HFFc6 (cell line): ENCODE data around the gene WDR90. TPM values are rescaled to one million over a fixed set of nuclear protein-coding genes. Genes with fewer than 3 reads are reported as not detected.

Source experiments
- DNase-seq: peaks from one replicate; pipeline ENCODE4 v3.0.0-alpha.2; 2018
- H3K27ac Mint-ChIP-seq: 2 replicates; pipeline ENCODE4 v1.8.0; 2020; ENCODE audit warnings: mild to moderate bottlenecking, mixed read lengths
- H3K27me3 Mint-ChIP-seq: 2 replicates; pipeline ENCODE4 v1.8.0; 2021; ENCODE audit warnings: mild to moderate bottlenecking, moderate library complexity, mixed read lengths; ENCODE audit not compliant: insufficient read depth
- H3K36me3 Mint-ChIP-seq: 2 replicates; pipeline ENCODE4 v1.8.0; 2021; ENCODE audit warnings: low read depth, mixed read lengths
- H3K4me1 Mint-ChIP-seq: 2 replicates; pipeline ENCODE4 v1.8.0; 2020; ENCODE audit warnings: low read depth, mixed read lengths
- H3K4me3 Mint-ChIP-seq: 2 replicates; pipeline ENCODE4 v1.8.0; 2020; ENCODE audit warnings: mild to moderate bottlenecking, moderate library complexity, mixed read lengths
- H3K9me3 Mint-ChIP-seq: 2 replicates; pipeline ENCODE4 v1.8.0; 2020; ENCODE audit warnings: mild to moderate bottlenecking, mixed read lengths
- CTCF ChIP-seq: fragments of 200-600 bp; sonication (generic); IDR thresholded peaks from 2 replicates; pipeline ENCODE4 v1.5.0; 2021; ENCODE audit warnings: antibody characterized with exemption, mild to moderate bottlenecking
- total RNA-seq, 6 experiments: library from RNA; stranded (reverse); fragmentation: NEBNext Ultra II Directional; extraction: Animal tissue kit (Norgen Biotek cat#: 25700); gene quantifications; 2 replicates in 1 of 6; 3 replicates in 5 of 6; pipeline ENCODE4 v1.2.3, GENCODE V29; 2021

The WDR90 gene
- total RNA-seq, 6 experiments from 2014 or later, result 11.6 to 19.0 (median 17.7) TPM

GRCh38 chr16:682493-683395 lies 33.6 kb downstream of the WDR90 start:
- H3K4me3 Mint-ChIP-seq, result peak overlapping the region; percentile 90; the same call in 1 of the 2 replicates
- DNase-seq, result no peak
- peaks cover 14% of the 10 kb centered on the region for H3K4me1 Mint-ChIP-seq
- H3K36me3 Mint-ChIP-seq, result peaks cover 20% of the 10 kb centered on the region
- no peaks in the 10 kb centered on the region for H3K9me3 Mint-ChIP-seq
- peaks cover 5% of the 10 kb centered on the region; the same call in 1 of the 2 replicates for H3K27me3 Mint-ChIP-seq
- no peak overlapping the region for H3K27ac Mint-ChIP-seq
- TF ChIP-seq CTCF, result 0 out of 2 replicates have a peak, but pooled peaks have one; percentile 0

GRCh38 chr16:683396-684070 lies 34.4 kb downstream of the WDR90 start:
- DNase-seq, result no peak
- H3K36me3 Mint-ChIP-seq, result peaks cover 20% of the 10 kb centered on the region
- no peak overlapping the region for H3K27ac Mint-ChIP-seq
- H3K4me3 Mint-ChIP-seq, result no peak overlapping the region
- no peaks in the 10 kb centered on the region for H3K9me3 Mint-ChIP-seq
- peaks cover 5% of the 10 kb centered on the region; the same call in 1 of the 2 replicates for H3K27me3 Mint-ChIP-seq
- H3K4me1 Mint-ChIP-seq, result peaks cover 14% of the 10 kb centered on the region
- TF ChIP-seq CTCF, result no peak

GRCh38 chr16:684071-684794 lies 35.1 kb downstream of the WDR90 start, which contains the start of gene JMJD8:
TSS of gene JMJD8 (minus strand) at chr16:684334. CDS start at chr16:684319, 15 bp downstream.
- peak; percentile 44 for DNase-seq
- H3K9me3 Mint-ChIP-seq, result no peaks in the 10 kb centered on the region
- H3K27me3 Mint-ChIP-seq, result peaks cover 5% of the 10 kb centered on the region
- no peak for TF ChIP-seq CTCF
- peaks cover 16% of the 10 kb centered on the region for H3K4me1 Mint-ChIP-seq
- H3K27ac Mint-ChIP-seq, result no peak within 1 kb of the TSS
- H3K4me3 Mint-ChIP-seq, result no peak within 1 kb of the TSS
- peaks cover 20% of the 10 kb centered on the region for H3K36me3 Mint-ChIP-seq

- no peak overlapping the region for H3K27ac Mint-ChIP-seq
- H3K27me3 Mint-ChIP-seq, result peaks cover 6% of the 10 kb centered on the region
- no peak for DNase-seq
- peaks cover 20% of the 10 kb centered on the region for H3K36me3 Mint-ChIP-seq
- no peak for TF ChIP-seq CTCF
- H3K4me3 Mint-ChIP-seq, result no peak overlapping the region
- peaks cover 20% of the 10 kb centered on the region for H3K4me1 Mint-ChIP-seq
- no peaks in the 10 kb centered on the region for H3K9me3 Mint-ChIP-seq
Observed at GRCh38 chr16:684961-685696, 36.0 kb downstream of the WDR90 start.

- Mint-ChIP-seq H3K9me3 (no peaks in the 10 kb centered on the region), H3K36me3 (peaks cover 20% of the 10 kb centered on the region), H3K27ac (no peak overlapping the region), H3K4me1 (peaks cover 22% of the 10 kb centered on the region), H3K27me3 (peaks cover 6% of the 10 kb centered on the region), H3K4me3 (no peak overlapping the region)
- DNase-seq, result peak; percentile 37
- peak; percentile 72 for TF ChIP-seq CTCF
Observed at GRCh38 chr16:685967-686366, 36.8 kb downstream of the WDR90 start.
